Keratinocyte (primary cell): ENCODE data around the gene ARID4A. TPM values are rescaled to one million over a fixed set of nuclear protein-coding genes. Genes with fewer than 3 reads are reported as not detected.
A peak's percentile ranks its signal among the peaks of the same experiment; 100 is the strongest.

Experiments used
- DNase-seq: peaks from one replicate; pipeline ENCODE4 v3.0.0-alpha.2; 2011; ENCODE audit warnings: low read depth, missing footprints, low spot score
- FAIRE-seq: peaks from 2 replicates; lab custom pipeline; 2011; peaks lifted over from hg19 to GRCh38; lab: Jason Lieb, UNC
- H2AFZ ChIP-seq: 2 replicates; pipeline ENCODE4 v1.6.0; 2012; ENCODE audit warnings: low read length, control low read depth, inconsistent platforms; ENCODE audit not compliant: control insufficient read depth
- H3K27ac ChIP-seq: 2 replicates; pipeline ENCODE4 v1.5.1; 2011; ENCODE audit warnings: low read length; ENCODE audit not compliant: control insufficient read depth, insufficient read depth
- H3K27me3 ChIP-seq: 3 replicates; pipeline ENCODE4 v1.6.0; 2011; ENCODE audit warnings: low read length; ENCODE audit not compliant: control insufficient read depth, insufficient read depth; ENCODE audit errors: extremely low read depth
- H3K36me3 ChIP-seq, 2 experiments: 2 replicates in 1 of 2; 3 replicates in 1 of 2; pipeline ENCODE4 v1.5.1; 2011; ENCODE audit warnings: low read length in 2 of 2, mild to moderate bottlenecking in 1 of 2; ENCODE audit not compliant: control insufficient read depth in 2 of 2, insufficient read depth in 2 of 2; ENCODE audit errors: extremely low read depth in 1 of 2
- H3K4me1 ChIP-seq: 3 replicates; pipeline ENCODE4 v1.5.1; 2011; ENCODE audit warnings: low read length; ENCODE audit not compliant: control insufficient read depth, insufficient read depth; ENCODE audit errors: extremely low read depth
- H3K4me2 ChIP-seq: 3 replicates; pipeline ENCODE4 v1.6.0; 2011; ENCODE audit warnings: low read depth, low read length; ENCODE audit not compliant: control insufficient read depth, insufficient read depth; ENCODE audit errors: extremely low read depth
- H3K4me3 ChIP-seq, 3 experiments: fragments of 200-600 bp in 1 of 3; sonication (generic) in 1 of 3; 2 replicates in 2 of 3; 3 replicates in 1 of 3; pipeline ENCODE4 v1.5.1; 2011 to 2016; ENCODE audit warnings: low read length in 3 of 3, mild to moderate bottlenecking in 3 of 3, control low read depth in 2 of 3, inconsistent platforms in 1 of 3, low read depth in 1 of 3, mixed read lengths in 1 of 3, mixed run types in 1 of 3, moderate library complexity in 1 of 3; ENCODE audit not compliant: control insufficient read depth in 2 of 3, insufficient read depth in 2 of 3; ENCODE audit errors: extremely low read depth in 1 of 3
- H3K79me2 ChIP-seq: 2 replicates; pipeline ENCODE4 v1.6.0; 2012; ENCODE audit warnings: low read length; ENCODE audit not compliant: control insufficient read depth, insufficient read depth
- H3K9ac ChIP-seq: 3 replicates; pipeline ENCODE4 v1.6.0; 2011; ENCODE audit warnings: low read length; ENCODE audit not compliant: control insufficient read depth, insufficient read depth; ENCODE audit errors: extremely low read depth
- H3K9me1 ChIP-seq: 3 replicates; pipeline ENCODE4 v1.6.0; 2011; ENCODE audit warnings: low read length; ENCODE audit not compliant: control insufficient read depth, insufficient read depth; ENCODE audit errors: extremely low read depth
- H3K9me3 ChIP-seq: 2 replicates; pipeline ENCODE4 v1.5.1; 2012; ENCODE audit warnings: low read depth, low read length; ENCODE audit not compliant: control insufficient read depth
- H4K20me1 ChIP-seq: 3 replicates; pipeline ENCODE4 v1.6.0; 2011; ENCODE audit warnings: low read length; ENCODE audit not compliant: control insufficient read depth, insufficient read depth; ENCODE audit errors: extremely low read depth
- CTCF ChIP-seq, 3 experiments: IDR thresholded peaks in 1 of 3; conservative IDR thresholded peaks in 1 of 3; optimal IDR thresholded peaks in 1 of 3; 2 replicates in 2 of 3; 3 replicates in 1 of 3; pipeline versions ENCODE3 to v1.5.1; 2011; ENCODE audit warnings: low read length in 3 of 3, mild to moderate bottlenecking in 3 of 3, moderate library complexity in 2 of 3, control low read depth in 1 of 3, inconsistent platforms in 1 of 3; ENCODE audit not compliant: insufficient read depth in 2 of 3; ENCODE audit errors: extremely low read depth in 1 of 3
- EZH2 ChIP-seq: IDR thresholded peaks from one replicate; pipeline ENCODE4 v1.6.1; 2012; ENCODE audit warnings: inconsistent platforms, mild to moderate bottlenecking, low read length, moderate library complexity
- dilution Hi-C: fragments of 300-500 bp; cut with MboI; formaldehyde crosslinking; loops from one replicate; pipeline ENCODE4 v1.7.0; 2020; ENCODE audit warnings: low sequenced_read_pairs; ENCODE audit not compliant: extremely low pct_ligation_motif_present
- polyA minus RNA-seq, 3 experiments: library from RNA; depleted of rRNA, polyadenylated mRNA; stranded (reverse); fragments of >200 nt; gene quantifications; 1 replicate in 1 of 3; 2 replicates in 1 of 3; 3 replicates in 1 of 3; pipeline ENCODE4 v1.2.3, GENCODE V29; 2011
- polyA plus RNA-seq, 5 experiments: library from polyadenylated mRNA; depleted of rRNA in 3 of 5; stranded (reverse) in 3 of 5; stranded (forward) in 1 of 5; unstranded in 1 of 5; fragments of >200 nt; gene quantifications; 1 replicate in 1 of 5; 2 replicates in 3 of 5; 3 replicates in 1 of 5; pipeline versions ENCODE4 v1.2.1 to v1.2.3, GENCODE V29; 2011 to 2012; ENCODE audit warnings: missing spikeins in 2 of 5, low read depth in 1 of 5, low replicate concordance in 1 of 5

Gene ARID4A
- polyA plus RNA-seq (2.6 to 8.4 TPM (median 4.8 TPM) in 3 replicates), polyA minus RNA-seq (1.2 to 14.4 TPM (median 5.3 TPM) in 3 replicates)
- polyA plus RNA-seq (2011; ENCODE audit: low read depth) = 65.5 TPM
- 2.4 and 4.2 TPM in 2 replicates for polyA plus RNA-seq (2011; cell fraction: cytosol; rRNA removed)
- 7.7 and 13.7 TPM in 2 replicates for polyA plus RNA-seq (2011; cell fraction: nucleus; rRNA removed)
- polyA plus RNA-seq (2012; ENCODE audit: low replicate concordance) = 4.5 and 10.6 TPM in 2 replicates
- polyA minus RNA-seq (2011; cell fraction: cytosol; rRNA and poly(A)+ RNA removed) = 4.0 TPM
- 11.6 and 25.5 TPM in 2 replicates for polyA minus RNA-seq (2011; cell fraction: nucleus; rRNA and poly(A)+ RNA removed)

GRCh38 chr14:58298477-58299400 is at the start of gene ARID4A:
Gene ARID4A (plus strand): TSS chr14:58298555. CDS start chr14:58299855, 1,300 bp downstream.
- peak within 1 kb of the TSS; percentile 100 for H3K4me2 ChIP-seq
- FAIRE-seq (no peak), DNase-seq (no peak)
- peaks cover 55% of the 10 kb centered on the region for H3K79me2 ChIP-seq
- H4K20me1 ChIP-seq = peaks cover 5% of the 10 kb centered on the region
- peaks cover 10% of the 10 kb centered on the region for H3K4me1 ChIP-seq
- H3K9me3 ChIP-seq = no peaks in the 10 kb centered on the region
- H3K4me3 ChIP-seq = peak within 1 kb of the TSS; percentile 92 to 99 (median 93)
- dilution Hi-C loops = no loop called here
- H2AFZ ChIP-seq = peak within 1 kb of the TSS; percentile 99
- H3K36me3 ChIP-seq = peaks cover 8 to 9% of the 10 kb centered on the region in 2 experiments
- H3K27ac ChIP-seq = peak within 1 kb of the TSS; percentile 97
- H3K9ac ChIP-seq = peak within 1 kb of the TSS; percentile 97
- H3K27me3 ChIP-seq = no peaks in the 10 kb centered on the region
- no peak for TF ChIP-seq EZH2
- no peak for TF ChIP-seq CTCF (optimal IDR thresholded peaks at IDR 0.05 in 1 of 3, IDR thresholded peaks at IDR 0.05 in 1 of 3, conservative IDR thresholded peaks at IDR 0.05 in 1 of 3; ENCODE audit: extremely low read depth in 1 of 3, insufficient read depth in 2 of 3, low read length in 3 of 3)
- no peaks in the 10 kb centered on the region for H3K9me1 ChIP-seq

GRCh38 chr14:58249611-58250010 is 48.7 kb upstream of the ARID4A start:
- H3K9me1 ChIP-seq = no peaks in the 10 kb centered on the region

More at GRCh38 chr14:58249611-58250010, 48.7 kb upstream of the ARID4A start:
- FAIRE-seq = no peak
- H3K4me3 ChIP-seq = no peak overlapping the region
- no peak overlapping the region for H2AFZ ChIP-seq
- H3K9me3 ChIP-seq = no peaks in the 10 kb centered on the region
- TF ChIP-seq EZH2 = no peak
- TF ChIP-seq CTCF (optimal IDR thresholded peaks at IDR 0.05 in 1 of 3, IDR thresholded peaks at IDR 0.05 in 1 of 3, conservative IDR thresholded peaks at IDR 0.05 in 1 of 3; ENCODE audit: extremely low read depth in 1 of 3, insufficient read depth in 2 of 3, low read length in 3 of 3) = no peak
- no peak overlapping the region for H3K27ac ChIP-seq
- H3K4me1 ChIP-seq = peaks cover 14% of the 10 kb centered on the region
- peaks cover 7 to 16% of the 10 kb centered on the region in 2 experiments for H3K36me3 ChIP-seq
- DNase-seq = no peak
- H3K9ac ChIP-seq = no peak overlapping the region
- H4K20me1 ChIP-seq = peaks cover 2% of the 10 kb centered on the region
- H3K27me3 ChIP-seq = no peaks in the 10 kb centered on the region
- dilution Hi-C loops = no loop called here
- no peak overlapping the region for H3K4me2 ChIP-seq
- peaks cover 81% of the 10 kb centered on the region for H3K79me2 ChIP-seq
